GM19351 (cell line): ENCODE data around the gene DNAJB8.

ENCODE experiments used
- ATAC-seq: cut with Tn5 transposase; IDR thresholded peaks from one replicate; pipeline ENCODE4 v1.9.1; 2021; ENCODE audit warnings: mild to moderate bottlenecking, moderate library complexity; ENCODE audit not compliant: unreplicated experiment

The DNAJB8 gene

DNA sequence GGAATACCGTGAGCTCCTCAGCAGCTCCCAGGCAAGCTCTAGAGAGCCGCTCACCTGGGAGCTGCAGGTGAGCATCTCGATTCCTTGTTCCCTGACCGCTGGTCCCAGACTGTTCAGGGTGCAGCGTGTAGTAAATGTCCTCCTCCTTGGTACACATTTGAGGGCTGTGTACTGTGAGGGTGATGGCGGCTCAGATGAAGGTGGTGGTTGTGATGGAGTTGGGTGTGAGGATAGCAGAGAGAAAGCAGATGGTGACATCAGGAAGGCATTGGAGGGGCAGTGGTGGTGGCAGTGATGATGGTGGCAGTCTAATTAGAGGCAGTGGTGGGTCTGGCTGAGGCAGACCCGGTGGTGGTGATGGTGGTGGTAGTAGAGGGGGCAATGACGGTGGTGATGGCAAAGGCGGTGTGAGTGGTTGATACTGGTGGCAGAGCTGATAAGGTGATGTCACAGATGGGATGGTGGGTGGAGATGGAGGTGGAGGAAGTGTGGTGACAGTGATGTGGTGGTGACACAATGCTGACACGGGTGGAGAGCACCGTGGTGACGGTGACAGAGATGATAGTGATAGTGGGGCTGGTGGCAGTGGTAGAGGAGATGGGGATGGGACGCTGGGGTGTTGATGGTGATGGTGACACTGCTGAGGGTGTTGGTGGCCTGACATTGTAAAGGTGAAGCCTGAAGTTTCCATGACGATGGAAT is at the start of gene DNAJB8:
Gene DNAJB8 (minus strand): TSS at position 51 of the 702 bp plus-strand sequence. CDS start 3,645 bp downstream, outside the sequence.
- ATAC-seq = no peak

DNA sequence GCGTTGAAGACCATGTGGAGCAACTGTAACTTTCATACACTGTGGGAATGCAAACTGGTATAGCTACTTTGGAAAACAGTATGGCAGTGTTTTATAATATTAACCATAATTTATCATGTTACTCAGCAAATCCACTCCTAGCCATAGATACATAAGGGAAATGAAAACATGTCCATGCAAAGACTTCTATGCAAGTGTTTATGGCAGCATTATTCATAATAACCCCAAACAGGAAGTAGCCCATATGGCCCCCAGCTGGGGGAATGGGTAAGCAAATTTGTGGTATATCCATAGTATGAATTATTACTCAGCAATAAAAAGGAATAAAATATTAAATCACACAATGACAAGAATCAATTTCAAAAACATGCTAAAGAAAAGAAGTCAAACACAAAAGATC is 49.3 kb upstream of the DNAJB8 start:
- no peak for ATAC-seq

DNA sequence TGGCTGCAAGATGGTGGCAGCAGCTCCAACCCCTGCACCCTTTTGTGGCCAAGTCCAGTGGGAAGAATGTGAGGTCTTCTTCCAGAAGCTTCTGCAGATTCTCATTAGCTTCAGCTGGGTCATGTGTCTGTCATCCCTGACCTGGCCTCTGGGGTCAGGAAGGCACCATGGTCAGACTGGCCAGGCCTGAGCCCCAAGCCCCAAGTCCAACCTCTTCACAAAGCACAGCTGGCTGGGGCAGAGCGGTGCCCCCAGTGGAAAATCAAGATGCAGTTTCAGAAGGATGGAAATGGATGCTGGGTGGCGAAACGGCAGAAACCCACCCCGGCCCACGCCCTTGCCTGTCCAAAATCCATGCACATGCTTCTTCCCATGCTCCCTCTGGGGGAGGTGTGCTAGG is 42.2 kb upstream of the DNAJB8 start:
- ATAC-seq = no peak

DNA sequence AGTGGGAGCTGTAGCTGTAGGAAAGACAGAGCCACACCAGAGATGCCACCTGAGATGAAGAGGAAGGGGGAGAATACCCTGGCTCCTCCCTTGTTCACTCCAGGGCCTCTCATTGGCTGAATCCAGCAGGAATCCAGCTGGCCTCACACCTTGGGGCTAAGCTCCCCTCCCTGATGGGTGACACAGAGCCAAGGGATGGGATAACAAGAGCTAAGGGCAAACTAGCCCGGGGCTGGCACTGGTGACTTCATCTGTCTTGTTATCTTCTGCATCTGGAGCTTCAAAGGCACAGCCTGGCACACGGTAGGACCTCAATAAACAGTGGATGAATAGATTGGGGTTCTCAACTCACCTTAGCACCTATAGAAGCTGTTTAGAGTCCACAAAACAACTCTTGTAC is 40.1 kb upstream of the DNAJB8 start:
- ATAC-seq = no peak

DNA sequence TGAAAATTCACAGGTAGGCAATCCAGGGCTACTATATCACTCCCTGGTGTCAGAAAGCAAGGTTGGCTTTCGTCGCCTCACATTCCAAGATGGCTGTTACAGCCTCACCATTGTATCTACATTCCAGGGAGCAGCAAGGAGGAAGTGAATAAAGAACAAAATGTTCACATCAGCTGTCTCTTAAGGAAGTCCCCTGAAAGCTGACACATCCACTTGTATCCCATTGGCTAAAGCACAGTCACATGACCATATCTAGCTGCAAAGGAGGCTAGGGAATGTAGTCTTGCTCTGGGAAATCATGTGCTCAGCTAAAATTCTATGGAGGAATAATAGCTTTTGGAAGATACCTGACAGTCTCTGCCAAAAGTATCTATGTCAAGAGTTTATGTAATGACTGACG is 39.1 kb upstream of the DNAJB8 start:
- ATAC-seq = no peak

DNA sequence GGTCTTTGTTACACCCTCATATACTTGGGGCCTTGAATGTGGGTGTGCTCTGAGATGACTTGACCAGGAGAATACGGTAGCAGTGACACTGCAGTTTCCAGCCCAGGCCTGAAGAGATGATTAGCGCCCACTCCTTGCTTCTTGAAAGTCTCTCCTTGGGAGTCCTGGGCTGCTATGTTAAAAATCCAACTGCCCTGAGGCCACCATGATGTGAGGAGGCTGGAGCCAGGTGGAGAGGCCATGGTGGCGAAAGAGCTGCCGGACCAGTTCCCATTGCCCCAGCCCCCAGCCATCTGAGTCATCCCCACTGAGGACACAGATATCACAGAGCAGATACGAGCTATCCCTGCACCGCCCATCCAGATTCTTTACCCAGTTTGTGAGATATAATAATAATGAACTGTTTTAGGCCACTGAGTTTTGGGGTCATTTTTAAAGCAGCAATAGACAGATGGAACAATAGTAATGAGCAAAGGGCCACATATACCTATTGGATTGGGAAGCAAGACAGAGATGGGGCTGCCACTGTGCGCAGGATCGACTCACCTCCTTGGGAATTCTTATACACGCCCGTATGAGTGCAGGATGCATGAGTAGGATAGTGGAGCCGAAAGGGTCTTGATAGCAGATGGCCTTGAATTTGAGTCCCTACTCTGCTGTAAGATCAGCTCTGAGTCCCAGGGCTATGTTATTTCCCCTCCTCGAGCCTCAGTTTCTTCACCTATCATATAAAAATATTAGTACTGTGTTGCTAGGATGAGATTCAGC is 38.5 kb upstream of the DNAJB8 start:
- ATAC-seq = no peak

DNA sequence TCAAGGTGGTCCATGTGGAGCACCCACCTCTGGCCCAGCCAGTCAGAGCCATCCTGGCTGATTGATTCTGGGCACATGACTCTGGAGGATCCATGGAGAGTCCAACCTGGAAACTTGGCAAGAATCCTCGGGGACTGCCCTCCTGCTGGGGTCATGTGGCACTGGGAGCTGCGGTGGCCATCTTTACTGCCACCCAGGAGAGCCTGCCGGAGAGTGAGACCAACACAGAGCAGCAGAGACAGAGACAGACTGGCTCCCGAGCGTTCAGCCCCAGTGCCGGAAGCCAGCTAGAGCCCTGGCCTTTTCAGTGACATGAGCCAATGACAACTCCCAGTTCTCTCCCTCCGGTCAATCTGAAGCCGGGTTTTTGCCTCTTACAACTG is 37.8 kb upstream of the DNAJB8 start:
- ATAC-seq = no peak

DNA sequence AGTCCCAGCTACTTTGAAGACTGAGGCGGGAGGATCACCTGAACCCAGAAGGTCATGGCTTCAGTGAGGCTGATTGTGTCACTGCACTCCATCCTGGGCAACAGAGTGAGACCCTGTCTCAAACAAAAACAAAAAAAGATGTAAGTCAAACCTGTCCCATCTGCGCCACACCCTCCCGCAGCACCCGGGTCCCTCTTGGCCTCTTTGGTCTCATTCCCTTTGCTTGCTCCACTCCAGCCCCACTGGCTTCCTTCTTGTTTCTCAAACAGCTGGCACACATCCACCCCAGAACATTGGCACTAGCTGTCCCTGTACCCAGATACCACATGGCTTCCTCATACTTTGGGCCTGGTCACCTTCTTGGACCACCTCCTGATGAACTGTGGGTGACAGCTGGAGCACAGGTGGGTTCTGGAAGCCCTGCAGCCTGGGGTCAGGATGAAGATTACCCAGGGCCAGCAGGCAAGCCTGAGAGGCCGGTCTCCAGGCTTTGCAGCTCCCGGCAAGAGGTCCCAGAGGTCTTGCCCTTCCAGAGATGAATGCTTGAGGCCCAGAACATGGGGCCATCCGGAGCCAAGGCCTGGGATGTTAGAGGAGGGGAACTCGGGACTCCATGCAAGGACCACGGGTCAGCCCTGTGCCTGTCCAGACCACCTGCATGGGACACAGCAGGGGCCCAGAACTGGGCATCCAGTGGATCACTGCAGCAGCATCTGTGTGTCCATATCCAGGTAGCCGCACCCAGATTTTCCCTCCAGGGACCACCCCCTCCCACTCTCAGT is 37.3 kb upstream of the DNAJB8 start:
- ATAC-seq = no peak

DNA sequence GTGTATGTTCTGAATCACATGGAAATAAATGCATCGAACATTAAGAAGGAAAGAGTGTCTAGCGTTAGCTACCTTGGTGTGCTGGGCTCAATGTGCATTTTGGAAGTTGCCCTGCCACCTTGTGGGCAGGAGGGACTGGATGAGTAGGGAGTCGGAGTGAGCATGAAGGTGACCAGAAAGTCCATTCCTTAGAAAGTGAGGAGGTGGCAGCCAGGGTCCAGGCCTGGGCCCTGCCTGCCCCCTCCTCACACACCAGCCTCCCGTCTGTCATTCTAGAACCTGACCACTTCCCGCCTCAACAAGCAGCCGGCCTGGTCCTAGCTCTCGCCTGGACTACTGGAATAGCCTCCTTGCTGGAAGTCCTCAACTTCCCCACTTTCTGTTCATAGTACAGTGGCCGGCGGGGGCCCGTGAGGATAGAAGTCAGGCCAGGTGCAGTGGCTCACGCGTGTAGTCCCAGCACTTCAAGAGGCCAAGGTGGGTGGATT is 36.5 kb upstream of the DNAJB8 start:
- ATAC-seq = no peak

DNA sequence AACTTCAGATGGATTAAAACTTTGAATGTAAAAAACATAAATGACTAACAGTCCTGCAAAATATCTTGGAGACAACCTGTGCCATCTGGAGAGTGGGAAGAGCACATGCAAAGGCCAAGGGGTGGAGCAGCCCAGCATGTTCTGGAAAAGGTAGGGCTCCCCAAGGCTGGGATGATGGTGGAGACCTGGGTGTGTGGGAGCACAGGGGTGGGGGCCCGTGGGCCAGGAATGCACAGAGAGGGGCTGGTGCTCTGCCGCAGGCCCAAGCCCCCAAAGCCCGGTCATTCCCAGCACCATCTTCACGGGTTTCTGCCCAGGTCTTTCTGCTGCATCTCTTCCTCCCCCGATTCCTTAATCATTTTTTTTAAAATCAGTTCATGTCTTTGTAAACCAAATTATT is 36.0 kb upstream of the DNAJB8 start:
- no peak for ATAC-seq

DNA sequence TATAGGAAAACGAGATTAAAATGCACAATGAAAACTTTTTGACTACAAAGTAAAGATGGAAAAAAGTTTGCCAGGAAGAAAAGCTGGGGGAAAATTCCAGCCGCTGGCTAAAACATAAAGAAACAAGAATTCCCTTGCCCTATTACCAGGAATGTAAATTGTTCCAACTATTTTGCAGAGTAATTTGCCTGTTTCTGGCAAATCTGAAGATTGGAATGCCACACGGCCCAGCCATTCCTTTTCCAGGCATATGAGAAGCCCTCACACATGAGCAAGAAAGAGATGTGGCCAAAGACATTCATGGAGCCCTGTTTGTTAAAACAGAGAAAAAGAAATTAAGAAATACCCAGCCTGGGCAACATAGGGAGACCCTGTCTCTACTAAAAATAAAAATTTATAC is 34.7 kb upstream of the DNAJB8 start:
- no peak for ATAC-seq

DNA sequence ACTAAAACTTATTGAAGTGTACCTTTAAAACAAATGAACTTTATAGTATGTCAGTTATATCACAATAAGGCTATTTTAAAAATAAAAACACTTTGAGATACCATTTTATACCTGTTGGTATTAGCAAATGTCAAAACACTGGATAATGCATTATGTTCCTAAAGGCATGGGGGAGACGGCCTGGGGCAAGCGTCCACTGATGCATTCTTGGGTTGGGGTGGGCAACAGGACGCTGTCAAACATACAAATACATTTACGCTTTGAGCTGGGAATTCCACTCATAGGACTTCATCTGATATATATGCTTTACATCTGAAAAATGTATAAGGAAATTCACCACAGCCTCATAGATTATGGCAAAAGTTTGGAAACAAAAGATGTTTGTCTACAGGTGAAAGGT is 33.9 kb upstream of the DNAJB8 start:
- no peak for ATAC-seq

DNA sequence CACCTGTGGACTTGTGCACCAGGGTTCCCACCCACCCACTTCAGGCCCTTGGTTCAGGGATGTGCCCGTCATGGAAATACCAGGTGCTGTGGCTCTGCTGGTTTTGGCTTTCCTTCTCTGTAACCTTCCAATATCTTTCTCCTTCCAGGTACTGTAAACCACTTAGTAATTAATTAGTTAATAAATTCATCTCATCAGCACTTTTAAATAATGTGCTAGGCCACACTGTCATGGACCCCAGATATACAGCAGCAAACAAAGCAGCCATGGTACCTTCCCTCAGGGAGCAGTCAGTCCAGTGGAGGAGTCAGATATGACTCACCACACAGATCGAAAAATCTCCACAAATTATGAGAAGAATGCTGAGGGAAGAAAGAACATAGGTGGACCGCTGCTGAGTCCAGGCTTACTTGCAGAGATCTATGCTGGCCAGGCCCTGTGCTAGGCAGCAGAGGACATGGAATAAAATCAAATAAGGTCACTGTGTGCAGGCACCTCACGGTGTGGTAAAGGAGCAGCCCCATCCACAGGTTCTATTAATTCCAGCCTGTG is 33.1 kb upstream of the DNAJB8 start:
- no peak for ATAC-seq

DNA sequence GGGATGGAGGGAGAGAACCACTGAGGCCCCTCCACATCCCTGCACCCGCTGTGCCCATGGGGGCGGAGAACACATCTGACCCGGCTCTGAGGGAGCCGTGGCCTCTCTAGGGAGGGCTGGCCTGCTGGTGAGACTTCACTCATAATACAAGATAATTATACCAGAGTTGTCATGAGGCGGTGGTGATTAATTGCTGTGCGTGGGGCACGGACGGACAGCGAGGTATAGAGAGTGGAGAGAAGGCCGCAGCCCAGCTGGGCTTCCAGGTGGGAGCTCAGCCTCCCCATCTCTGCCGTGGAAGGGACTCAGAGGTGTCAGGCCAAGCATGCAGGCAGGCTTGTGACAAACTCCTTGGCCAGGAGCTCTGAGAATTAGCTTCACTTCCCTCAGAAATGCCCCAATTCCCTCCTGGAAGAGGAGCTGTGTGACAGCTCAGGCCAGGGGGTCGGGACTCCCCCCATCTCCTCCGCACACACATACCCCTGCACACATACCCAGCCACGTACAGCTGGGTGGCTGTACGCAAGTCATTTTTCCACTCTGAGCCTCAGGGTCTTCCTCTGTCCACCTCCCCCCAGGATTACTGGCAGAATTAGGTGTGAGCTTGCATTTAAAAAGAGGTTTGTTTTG is 32.3 kb upstream of the DNAJB8 start:
- ATAC-seq = no peak

DNA sequence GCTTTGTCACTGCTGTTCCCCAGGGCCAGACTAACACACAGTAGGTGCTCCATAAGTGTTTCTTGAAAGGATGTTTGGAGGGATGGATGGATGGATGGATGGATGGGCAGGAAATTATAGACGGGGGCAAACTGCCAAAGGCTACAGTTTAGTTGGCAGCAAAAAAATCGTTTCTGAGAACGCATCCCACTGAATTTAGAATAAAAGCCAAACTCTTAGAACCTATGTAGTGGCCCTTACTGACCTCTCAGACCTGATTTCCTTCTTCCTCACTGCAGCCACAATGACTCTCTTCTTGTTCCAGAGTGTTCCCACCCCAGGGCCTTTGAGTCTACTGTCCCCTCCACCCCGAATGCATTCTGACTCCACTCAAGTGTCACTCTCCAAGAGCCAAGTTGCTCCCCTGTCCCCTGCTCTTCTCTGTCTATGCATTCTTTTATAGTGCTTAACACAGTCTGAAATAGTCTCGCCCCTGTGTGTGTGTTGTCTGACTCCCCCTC is 31.5 kb upstream of the DNAJB8 start:
- ATAC-seq = no peak

DNA sequence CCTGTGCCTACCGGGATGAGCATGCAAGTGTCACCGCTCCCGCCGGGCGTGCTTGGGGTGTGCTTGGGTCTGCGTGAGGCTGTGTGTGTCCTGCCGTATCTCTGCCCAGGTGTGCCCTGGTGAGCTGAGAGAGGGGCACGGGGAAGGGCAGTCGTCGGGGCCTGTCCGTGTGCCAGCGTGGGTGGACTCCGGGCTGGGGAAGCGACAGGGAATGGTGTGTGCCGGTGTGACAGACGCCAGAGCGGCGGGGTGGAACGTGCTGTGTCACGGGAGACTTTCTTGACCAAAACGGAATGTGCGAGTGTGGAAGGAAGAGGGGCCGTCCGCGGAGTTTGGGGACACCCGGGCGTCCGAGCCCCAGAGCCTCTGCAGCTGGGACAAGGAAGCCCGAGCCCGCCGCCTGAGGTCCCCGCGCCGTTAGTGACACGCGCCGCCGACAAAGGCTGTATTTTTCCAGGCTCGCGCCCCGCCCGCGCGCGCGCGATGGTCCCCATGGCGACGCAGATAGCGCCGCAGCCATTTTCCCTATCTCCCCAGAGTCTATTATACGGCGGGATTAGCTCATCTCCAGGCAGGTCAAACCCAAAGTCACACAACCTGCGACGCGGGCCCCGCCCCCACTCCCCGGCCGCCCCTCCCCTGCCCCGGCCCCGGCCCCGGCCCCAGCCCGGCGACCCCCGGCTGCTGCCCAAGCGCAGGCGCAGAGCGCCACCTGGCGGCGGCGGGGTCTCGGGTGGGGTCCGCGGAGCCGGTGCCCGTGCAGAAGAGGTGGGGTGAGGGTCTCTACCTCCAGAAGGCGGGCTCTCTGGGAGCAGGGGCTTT is 30.8 kb upstream of the DNAJB8 start:
- ATAC-seq = no peak

DNA sequence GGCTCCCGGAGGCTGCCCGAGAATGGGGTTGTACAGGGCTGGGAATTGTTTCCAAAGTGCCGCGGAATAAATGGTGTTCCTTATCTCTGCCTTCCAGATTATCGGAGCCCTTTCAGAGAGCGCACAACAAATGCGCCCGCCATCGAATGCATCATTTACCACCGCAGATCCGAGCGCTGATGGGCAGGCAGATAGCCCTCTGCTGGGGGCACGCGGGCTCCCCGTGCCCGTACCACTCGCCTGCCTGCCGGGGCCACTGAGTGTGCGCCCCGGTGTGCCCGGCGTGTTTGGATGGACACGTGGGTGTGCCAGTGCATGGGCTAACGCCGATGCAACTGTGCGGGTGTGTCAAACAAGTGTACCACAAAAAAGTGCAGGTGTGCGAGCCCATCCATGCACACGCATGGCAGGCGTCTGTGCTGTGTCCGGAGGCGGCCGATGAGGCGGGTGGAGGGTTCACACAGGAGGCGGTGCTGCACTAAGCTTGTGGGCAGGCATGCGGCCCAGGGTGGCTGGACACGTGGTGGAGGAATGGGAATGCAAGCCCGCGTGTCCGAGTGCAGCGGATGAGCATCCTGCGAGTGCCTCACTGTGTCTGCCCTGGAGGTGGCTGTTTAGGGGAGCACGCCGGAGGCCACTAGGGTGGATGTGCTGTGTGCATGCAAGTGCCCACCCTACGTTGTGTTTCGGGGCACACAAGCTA is 30.1 kb upstream of the DNAJB8 start:
- no peak for ATAC-seq

DNA sequence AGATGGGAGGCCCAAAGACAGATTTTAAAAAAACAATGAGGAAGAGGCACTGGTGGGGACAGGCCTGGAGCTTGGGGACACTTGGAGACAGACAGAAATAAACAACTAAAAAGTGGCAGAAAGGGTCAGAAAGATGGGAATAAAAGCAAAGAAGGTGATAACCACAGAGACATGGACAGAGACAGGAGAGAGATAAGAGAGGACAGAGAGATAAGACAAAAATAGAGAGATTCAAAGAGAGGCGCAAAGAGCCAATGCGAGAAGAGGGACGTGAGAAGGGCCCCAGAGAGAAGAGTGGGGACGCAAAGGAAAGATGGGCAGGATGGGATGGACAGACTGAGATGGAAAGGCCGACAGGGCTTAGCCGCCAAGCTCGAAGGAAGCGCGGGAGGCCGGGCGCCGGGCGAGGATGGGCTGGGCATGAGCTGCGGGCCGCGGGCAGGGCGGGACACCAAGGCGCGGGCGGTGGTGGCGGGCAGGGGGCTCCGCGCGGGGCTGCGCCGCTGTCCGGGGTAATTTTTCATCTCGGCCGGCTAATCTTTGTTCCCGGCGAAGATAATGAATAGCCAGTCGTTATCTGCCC is 29.4 kb upstream of the DNAJB8 start:
- no peak for ATAC-seq

DNA sequence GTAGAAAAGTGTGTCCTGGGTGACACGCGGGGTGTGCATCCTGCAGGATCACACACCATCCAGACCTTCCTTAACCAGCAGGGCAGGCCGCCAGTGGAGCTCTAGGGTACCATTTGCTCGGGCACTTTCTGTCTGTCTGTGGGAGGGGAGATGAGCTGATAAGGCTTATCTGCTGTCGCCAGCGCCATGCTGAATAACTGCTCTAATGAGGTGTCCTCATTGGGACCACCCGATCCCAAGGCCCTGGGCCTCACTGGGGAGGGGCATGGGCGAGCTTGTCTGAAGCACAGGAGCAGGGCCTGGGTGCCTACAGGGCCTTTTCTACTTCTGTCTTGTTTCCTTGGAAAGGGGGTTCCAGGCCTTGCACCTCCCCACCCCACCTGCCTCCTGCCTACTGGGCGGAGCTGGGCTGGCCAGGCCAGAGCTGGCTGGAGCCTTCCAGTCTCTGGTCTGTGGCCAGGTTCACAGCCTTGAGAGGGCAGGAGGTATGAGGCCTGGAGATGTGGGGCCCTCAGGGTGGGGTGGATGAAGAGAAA is 28.8 kb upstream of the DNAJB8 start:
- no peak for ATAC-seq
